ENCODE measurements around the gene CPT1B.
"Not testable (repeated sequence)": the region's sequence is repeated elsewhere in the genome, so short reads cannot be mapped to it uniquely, and the experiment has no call there.

Gene CPT1B

DNA sequence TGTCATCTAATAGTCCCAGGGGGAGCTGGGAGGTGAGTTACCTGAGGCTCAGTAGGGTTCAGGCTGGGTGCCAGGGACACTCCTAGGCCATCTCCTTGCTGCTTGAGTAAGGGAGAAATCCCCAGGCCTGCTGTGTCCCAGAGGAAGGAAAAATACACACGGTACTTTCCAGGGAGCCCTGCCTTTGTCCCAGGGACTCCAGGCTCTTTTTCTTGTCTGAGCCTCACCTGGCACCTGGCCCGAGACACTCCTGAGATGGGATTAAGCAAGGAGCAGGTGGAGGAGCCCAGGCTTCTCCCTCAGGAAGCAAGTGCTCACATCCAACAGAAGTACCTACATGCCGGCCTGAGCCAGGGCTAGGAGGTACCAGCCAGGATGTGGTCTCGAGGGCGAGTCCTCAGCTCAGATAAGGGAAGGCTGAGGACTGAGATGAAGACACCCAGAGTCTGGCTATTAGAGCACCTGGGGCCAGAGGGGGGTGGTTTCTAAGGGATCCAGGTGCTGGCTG, 33.4 kb downstream of the CPT1B start:
- Histone ChIP-seq H3K4me3 (ENCODE audit: low read depth, low read length) (no peak overlapping the region), H3K36me3 (ENCODE audit: control insufficient read depth, insufficient read depth, low read length) (no peaks in the 10 kb centered on the region), H3K4me1 (ENCODE audit: control insufficient read depth, insufficient read depth, low read length) (peaks cover 2% of the 10 kb centered on the region), H3K9me3 (ENCODE audit: control insufficient read depth, insufficient read depth, low read length) (no peaks in the 10 kb centered on the region), H3K27me3 (ENCODE audit: control insufficient read depth, insufficient read depth, low read length) (peaks cover 24% of the 10 kb centered on the region), H3K9ac (ENCODE audit: low read depth, low read length) (no peak overlapping the region)

DNA sequence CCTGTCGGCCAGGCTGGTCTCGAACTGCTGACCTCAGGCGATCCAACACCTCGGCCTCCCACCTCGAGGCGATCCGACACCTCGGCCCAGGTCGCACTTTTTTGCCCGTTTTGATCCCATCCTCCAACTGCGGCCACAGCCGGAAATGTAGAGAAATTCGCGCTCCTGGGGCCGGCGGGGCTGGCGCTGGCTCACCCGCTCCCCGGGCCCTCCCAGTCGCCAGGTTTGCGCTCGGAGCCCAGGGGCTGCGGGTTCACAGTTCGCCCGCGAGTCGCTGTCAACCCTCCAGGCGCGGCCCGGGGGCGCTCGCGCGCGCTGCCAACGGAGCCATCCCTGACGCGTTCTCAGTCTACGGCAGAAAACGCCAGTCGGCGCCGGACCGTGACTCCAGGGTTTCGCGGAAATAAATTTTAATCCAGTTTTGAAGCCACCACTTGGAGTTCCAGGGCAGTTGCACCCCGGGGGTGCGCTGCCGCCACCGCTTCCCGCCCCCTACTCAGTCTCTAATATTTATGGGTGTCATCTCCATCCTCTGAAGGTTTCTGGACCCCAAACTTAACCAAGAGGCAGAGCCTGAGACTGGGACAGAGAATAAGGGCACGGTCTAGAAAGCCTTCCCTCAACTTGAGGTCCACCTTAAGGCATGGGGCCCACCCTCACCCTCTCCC, 34.0 kb downstream of the CPT1B start:
- Histone ChIP-seq H3K9ac (ENCODE audit: low read depth, low read length) (no peak overlapping the region), H3K4me1 (ENCODE audit: control insufficient read depth, insufficient read depth, low read length) (peaks cover 2% of the 10 kb centered on the region), H3K27me3 (ENCODE audit: control insufficient read depth, insufficient read depth, low read length) (peaks cover 24% of the 10 kb centered on the region), H3K4me3 (ENCODE audit: low read depth, low read length) (peak overlapping the region; percentile 18), H3K9me3 (ENCODE audit: control insufficient read depth, insufficient read depth, low read length) (no peaks in the 10 kb centered on the region), H3K36me3 (ENCODE audit: control insufficient read depth, insufficient read depth, low read length) (no peaks in the 10 kb centered on the region)

DNA sequence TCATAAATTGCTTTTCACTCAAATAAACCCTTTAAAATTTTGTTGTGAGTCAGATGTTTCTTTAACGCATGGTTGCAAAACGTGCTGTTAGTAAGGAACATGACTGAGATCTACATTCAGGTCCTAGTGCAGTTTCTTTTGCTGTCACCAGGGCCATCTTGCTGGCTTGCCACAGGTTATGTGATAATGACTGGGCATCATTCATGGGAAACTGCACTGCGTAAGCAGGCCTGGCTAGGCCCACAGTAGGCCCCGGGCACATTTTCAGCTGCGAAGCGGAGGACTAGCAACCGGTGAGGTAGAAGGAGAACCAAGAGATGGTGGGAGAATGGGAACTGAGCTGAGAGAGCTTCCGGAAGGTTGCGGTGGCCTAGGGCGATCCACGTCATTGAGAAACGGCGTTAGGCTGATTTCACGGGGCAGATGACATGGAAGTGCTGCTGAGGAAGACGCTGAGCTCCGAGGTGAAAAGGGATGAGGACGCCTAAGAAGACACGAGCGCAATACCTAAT, 35.8 kb downstream of the CPT1B start:
- Histone ChIP-seq H3K9ac (ENCODE audit: low read depth, low read length) (no peak overlapping the region), H3K4me1 (ENCODE audit: control insufficient read depth, insufficient read depth, low read length) (no peaks in the 10 kb centered on the region), H3K9me3 (ENCODE audit: control insufficient read depth, insufficient read depth, low read length) (no peaks in the 10 kb centered on the region), H3K4me3 (ENCODE audit: low read depth, low read length) (no peak overlapping the region), H3K36me3 (ENCODE audit: control insufficient read depth, insufficient read depth, low read length) (no peaks in the 10 kb centered on the region), H3K27me3 (ENCODE audit: control insufficient read depth, insufficient read depth, low read length) (peaks cover 21% of the 10 kb centered on the region)

DNA sequence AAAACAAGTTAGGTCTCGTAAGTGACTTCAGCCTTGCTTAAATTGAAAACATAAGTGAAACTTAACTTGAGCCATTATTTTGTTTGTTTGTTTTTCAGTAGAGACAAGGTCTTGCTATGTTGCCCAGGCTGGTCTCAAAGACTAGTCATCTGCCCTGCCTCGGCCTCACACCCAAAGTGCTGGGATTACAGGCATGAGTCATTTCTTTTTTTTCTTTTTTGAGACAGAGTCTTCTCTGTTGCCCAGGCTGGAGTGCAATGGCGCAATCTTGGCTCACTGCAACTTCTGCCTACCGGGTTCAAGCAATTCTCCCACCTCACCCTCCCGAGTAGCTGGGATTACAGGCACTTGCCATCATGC, 36.6 kb downstream of the CPT1B start:
- H3K4me1 ChIP-seq (ENCODE audit: control insufficient read depth, insufficient read depth, low read length); H3K4me3 ChIP-seq (ENCODE audit: low read depth, low read length); H3K9me3 ChIP-seq (ENCODE audit: control insufficient read depth, insufficient read depth, low read length); H3K9ac ChIP-seq (ENCODE audit: low read depth, low read length); H3K36me3 ChIP-seq (ENCODE audit: control insufficient read depth, insufficient read depth, low read length): not testable (repeated sequence)
- H3K27me3 ChIP-seq (ENCODE audit: control insufficient read depth, insufficient read depth, low read length): peaks cover 19% of the 10 kb centered on the region

DNA sequence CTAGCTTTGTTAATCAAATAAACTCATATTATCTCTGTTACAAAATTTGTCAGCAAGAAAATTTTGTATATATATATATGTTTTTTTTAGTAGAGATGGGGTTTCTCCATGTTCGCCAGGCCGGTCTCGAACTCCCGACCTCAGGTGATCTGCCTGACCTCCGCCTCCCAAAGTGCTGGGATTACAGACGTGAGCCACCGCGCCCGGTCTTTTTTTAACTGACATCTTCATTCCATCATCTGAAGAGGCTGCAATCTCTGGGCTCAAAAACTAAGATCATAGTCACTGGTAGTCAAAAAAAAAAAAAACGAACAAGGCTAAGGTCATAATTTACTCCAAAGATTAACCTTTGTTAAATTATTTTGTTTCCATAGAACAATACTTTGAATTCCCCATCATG, 37.8 kb downstream of the CPT1B start:
- Histone ChIP-seq H3K4me1 (ENCODE audit: control insufficient read depth, insufficient read depth, low read length) (no peaks in the 10 kb centered on the region), H3K27me3 (ENCODE audit: control insufficient read depth, insufficient read depth, low read length) (peaks cover 10% of the 10 kb centered on the region), H3K9ac (ENCODE audit: low read depth, low read length) (no peak overlapping the region), H3K4me3 (ENCODE audit: low read depth, low read length) (no peak overlapping the region), H3K36me3 (ENCODE audit: control insufficient read depth, insufficient read depth, low read length) (no peaks in the 10 kb centered on the region), H3K9me3 (ENCODE audit: control insufficient read depth, insufficient read depth, low read length) (no peaks in the 10 kb centered on the region)

DNA sequence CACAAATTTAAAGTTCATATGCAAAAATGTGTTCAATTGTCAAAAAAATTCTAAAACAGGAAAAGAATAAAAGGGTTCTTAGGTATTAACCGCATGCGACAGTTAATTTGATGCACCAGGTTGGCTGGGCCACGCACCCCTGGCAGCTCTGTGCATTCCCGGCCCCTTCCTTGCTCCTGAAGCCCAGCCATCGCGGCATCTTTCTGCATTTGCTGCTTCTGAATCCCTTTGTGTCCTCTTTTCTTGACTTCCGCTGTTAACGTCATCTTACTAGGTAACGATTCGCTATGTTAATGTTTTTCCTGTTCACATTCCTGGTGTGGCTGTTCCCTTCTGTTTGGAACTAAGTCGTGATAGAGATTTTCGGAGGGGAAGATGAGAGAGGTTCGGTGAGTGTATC, 40.5 kb downstream of the CPT1B start:
- Histone ChIP-seq H3K4me3 (ENCODE audit: low read depth, low read length) (no peak overlapping the region), H3K9ac (ENCODE audit: low read depth, low read length) (no peak overlapping the region)

DNA sequence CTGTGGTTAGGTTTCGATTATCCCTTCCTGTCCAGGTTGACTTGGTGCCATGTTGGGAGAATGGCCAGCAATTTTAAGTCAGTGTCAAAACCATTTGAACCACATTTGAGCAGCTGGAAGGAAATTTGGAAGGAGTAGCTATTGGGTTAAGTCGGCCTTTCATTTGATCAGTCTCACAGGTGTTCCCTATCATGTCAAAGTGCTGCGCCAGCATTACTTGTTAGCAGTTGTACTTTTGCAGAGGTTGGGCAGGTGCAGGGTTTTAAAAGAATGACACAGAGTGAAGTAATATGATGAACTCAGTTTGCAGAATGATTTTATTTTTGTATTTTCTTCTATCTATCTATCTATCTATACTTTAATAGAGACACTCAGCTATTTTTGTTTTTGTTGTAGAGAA, 42.0 kb downstream of the CPT1B start:
- Histone ChIP-seq H3K36me3 (ENCODE audit: control insufficient read depth, insufficient read depth, low read length) (no peaks in the 10 kb centered on the region), H3K27me3 (ENCODE audit: control insufficient read depth, insufficient read depth, low read length) (peaks cover 22% of the 10 kb centered on the region), H3K9me3 (ENCODE audit: control insufficient read depth, insufficient read depth, low read length) (no peaks in the 10 kb centered on the region), H3K4me3 (ENCODE audit: low read depth, low read length) (no peak overlapping the region), H3K4me1 (ENCODE audit: control insufficient read depth, insufficient read depth, low read length) (no peaks in the 10 kb centered on the region), H3K9ac (ENCODE audit: low read depth, low read length) (no peak overlapping the region)

More for the DNA sequence above, 40.5 kb downstream of the CPT1B start:
- Histone ChIP-seq H3K27me3 (ENCODE audit: control insufficient read depth, insufficient read depth, low read length) (peaks cover 11% of the 10 kb centered on the region), H3K4me1 (ENCODE audit: control insufficient read depth, insufficient read depth, low read length) (no peaks in the 10 kb centered on the region), H3K9me3 (ENCODE audit: control insufficient read depth, insufficient read depth, low read length) (no peaks in the 10 kb centered on the region), H3K36me3 (ENCODE audit: control insufficient read depth, insufficient read depth, low read length) (no peaks in the 10 kb centered on the region)

DNA sequence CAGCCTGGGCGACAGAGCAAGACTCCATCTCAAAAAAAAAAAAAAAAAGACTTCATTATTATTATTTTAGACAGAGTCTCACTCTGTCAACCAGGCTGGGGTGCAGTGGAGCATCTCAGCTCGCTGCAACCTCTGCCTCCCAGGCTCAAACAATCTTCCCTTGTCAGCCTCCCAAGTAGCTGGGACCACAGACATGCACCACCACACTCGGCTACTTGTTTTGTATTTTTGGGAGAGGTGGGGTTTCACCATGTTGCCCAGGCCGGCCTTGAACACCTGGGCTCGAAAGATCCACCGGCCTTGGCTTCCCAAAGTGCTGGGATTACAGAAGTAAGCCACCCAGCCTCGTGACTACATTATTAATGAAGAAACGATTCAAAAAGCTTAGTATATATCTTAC, 43.1 kb downstream of the CPT1B start:
- Histone ChIP-seq H3K9ac (ENCODE audit: low read depth, low read length) (no peak overlapping the region), H3K36me3 (ENCODE audit: control insufficient read depth, insufficient read depth, low read length) (no peaks in the 10 kb centered on the region), H3K4me3 (ENCODE audit: low read depth, low read length) (no peak overlapping the region), H3K4me1 (ENCODE audit: control insufficient read depth, insufficient read depth, low read length) (no peaks in the 10 kb centered on the region), H3K27me3 (ENCODE audit: control insufficient read depth, insufficient read depth, low read length) (peaks cover 32% of the 10 kb centered on the region), H3K9me3 (ENCODE audit: control insufficient read depth, insufficient read depth, low read length) (no peaks in the 10 kb centered on the region)

DNA sequence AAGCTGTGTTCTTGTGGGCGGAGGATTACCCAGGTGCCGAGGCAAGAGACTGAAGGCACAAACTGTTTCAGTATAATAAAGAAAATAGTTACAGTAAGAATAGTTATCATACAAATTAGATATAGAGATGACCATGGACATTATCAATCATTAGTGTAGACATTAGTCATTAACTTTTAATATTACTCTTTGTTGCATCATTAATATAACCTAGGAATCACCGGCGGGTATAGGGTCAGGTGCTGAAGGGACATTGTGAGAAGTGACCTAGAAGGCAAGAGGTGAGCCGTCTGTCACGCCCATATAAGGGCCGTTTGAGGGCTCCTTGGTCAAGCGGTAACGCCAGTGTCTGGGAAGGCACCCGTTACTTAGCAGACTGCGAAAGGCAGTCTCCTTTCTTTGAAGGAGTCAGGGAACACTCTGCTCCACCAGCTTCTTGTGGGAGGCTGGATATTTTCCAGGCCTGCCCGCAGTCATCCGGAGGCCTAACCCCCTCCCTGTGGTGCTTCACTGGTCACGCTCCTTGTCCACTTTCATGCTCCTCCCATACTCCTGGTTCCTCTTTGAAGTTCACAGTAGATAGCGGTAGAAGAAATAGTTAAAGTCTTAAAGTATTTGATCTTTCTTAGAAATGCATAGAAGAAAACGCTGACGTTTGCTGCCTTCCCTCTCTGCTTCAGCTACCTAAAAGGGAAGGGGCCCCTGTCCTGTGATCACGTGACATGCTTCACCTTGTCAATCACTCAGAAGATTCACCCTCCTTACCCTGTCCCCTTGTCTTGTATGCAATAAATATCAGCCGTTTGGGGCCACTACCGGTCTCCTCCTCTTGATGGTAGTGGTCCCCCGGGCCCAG, 44.1 kb downstream of the CPT1B start:
- H3K4me3 ChIP-seq (ENCODE audit: low read depth, low read length); H3K4me1 ChIP-seq (ENCODE audit: control insufficient read depth, insufficient read depth, low read length); H3K9me3 ChIP-seq (ENCODE audit: control insufficient read depth, insufficient read depth, low read length); H3K36me3 ChIP-seq (ENCODE audit: control insufficient read depth, insufficient read depth, low read length); H3K9ac ChIP-seq (ENCODE audit: low read depth, low read length): not testable (repeated sequence)
- H3K27me3 ChIP-seq (ENCODE audit: control insufficient read depth, insufficient read depth, low read length): peaks cover 42% of the 10 kb centered on the region

DNA sequence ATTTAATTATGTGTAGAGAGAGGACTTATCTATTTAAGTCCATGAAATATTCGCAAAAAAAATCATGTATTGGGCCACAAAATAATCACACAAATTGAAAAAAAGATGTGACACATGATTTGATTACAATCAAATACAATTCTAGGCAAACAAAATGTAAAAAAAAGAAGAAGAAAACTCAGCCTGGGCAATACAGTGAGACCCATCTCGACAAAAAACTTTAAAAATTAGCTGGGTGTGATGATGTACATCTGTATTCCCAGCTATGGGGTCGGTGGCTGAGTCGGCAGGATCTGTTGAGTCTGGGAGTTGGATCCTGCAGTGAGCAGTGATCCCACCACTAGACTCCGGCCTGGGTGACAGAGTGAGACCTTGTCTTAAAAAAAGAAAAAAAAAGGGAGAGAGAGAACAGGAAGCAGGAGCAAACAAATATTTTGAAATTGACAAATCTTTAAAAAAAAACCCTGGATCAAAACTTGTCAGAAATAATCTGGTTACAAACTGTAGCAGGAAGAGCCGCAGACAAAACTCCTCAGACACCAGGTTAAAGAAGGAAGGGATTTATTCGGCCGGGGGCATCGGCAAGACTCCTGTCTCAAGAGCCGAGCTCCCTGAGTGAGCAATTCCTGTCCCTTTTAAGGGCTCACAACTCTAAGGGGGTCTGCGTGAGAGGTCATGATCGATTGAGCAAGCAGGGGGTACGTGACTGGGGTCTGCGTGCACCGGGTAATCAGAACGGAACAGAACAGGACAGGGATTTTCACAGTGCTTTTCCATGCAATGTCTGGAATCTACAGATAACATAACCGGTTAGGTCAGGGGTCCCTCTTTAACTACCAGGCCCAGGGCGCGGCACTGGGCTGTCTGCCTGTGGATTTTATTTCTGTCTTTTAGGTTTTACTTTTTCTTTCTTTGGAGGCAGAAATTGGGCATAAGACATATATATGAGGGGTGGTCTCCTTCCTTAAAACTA, 45.1 kb downstream of the CPT1B start:
- Histone ChIP-seq H3K4me1 (ENCODE audit: control insufficient read depth, insufficient read depth, low read length) (no peaks in the 10 kb centered on the region), H3K4me3 (ENCODE audit: low read depth, low read length) (no peak overlapping the region), H3K9me3 (ENCODE audit: control insufficient read depth, insufficient read depth, low read length) (no peaks in the 10 kb centered on the region), H3K9ac (ENCODE audit: low read depth, low read length) (no peak overlapping the region), H3K27me3 (ENCODE audit: control insufficient read depth, insufficient read depth, low read length) (peaks cover 52% of the 10 kb centered on the region), H3K36me3 (ENCODE audit: control insufficient read depth, insufficient read depth, low read length) (no peaks in the 10 kb centered on the region)

DNA sequence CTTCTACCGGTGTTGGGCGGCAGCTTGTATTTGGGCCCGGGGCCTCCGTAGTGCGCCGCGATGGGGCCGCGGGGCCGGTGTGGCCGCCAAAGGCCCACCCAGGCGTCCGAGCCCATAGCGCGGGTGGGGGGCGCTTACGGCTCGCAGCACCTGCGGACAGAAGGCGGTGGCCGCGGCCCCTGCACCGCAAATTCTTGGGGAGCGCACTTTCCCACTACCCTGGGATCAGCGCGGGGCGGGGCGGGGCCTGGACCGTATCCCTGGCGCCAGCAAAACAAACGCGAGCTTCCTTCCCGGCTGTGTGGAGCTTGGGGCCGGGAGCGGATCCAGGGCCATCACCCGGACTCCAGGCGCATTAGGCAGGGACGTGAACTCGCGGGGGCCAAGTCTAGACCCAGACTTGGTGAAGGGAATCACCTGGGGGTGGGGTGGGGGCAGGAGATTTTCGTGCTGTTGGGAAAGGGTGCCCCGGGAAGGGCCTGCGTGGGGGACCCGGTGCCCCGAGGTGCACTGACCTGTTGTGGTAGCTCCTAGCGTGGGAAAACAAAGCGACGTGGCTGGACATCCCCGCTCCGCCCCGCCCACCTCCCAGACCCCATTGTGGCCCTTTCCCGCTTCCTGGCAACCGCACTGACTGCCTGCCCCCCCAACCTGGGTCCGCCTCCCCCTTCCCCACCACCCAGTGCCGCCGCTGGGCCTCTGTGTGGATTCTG, 46.1 kb downstream of the CPT1B start:
- Histone ChIP-seq H3K36me3 (ENCODE audit: control insufficient read depth, insufficient read depth, low read length) (no peaks in the 10 kb centered on the region), H3K9me3 (ENCODE audit: control insufficient read depth, insufficient read depth, low read length) (no peaks in the 10 kb centered on the region), H3K4me1 (ENCODE audit: control insufficient read depth, insufficient read depth, low read length) (no peaks in the 10 kb centered on the region), H3K27me3 (ENCODE audit: control insufficient read depth, insufficient read depth, low read length) (peaks cover 62% of the 10 kb centered on the region), H3K4me3 (ENCODE audit: low read depth, low read length) (peak overlapping the region; percentile 59), H3K9ac (ENCODE audit: low read depth, low read length) (no peak overlapping the region)
